ENCODE results near the gene SLC26A3.

The SLC26A3 gene

GRCh38 chr7:107843184-107843583 lies 40.2 kb upstream of the SLC26A3 start:
- Histone ChIP-seq H3K4me1 (ENCODE audit: control extremely low read depth in 1 of 4, control insufficient read depth in 4 of 4, insufficient read depth in 4 of 4, low read length in 3 of 4) (peaks cover 3 to 18% (median 12%) of the 10 kb centered on the region in 4 experiments), H3K4me3 (ENCODE audit: control insufficient read depth in 1 of 7, extremely low read depth in 1 of 7, insufficient read depth in 4 of 7, low read depth in 2 of 7, low read length in 6 of 7) (no peak overlapping the region), H3K9me3 (ENCODE audit: control extremely low read depth in 1 of 5, control insufficient read depth in 4 of 5, insufficient read depth in 2 of 5, low read depth in 1 of 5, low read length in 4 of 5) (no peaks in the 10 kb centered on the region), H3K27me3 (replicated peaks in 2 of 5; ENCODE audit: control insufficient read depth in 4 of 5, insufficient read depth in 5 of 5, low read length in 4 of 5) (no peaks in the 10 kb centered on the region), H3K27ac (ENCODE audit: insufficient read depth in 1 of 2, low read depth in 1 of 2, low read length in 2 of 2, poor library complexity in 1 of 2, severe bottlenecking in 2 of 2) (no peak overlapping the region), H3K36me3 (ENCODE audit: control insufficient read depth in 4 of 4, insufficient read depth in 4 of 4, low read length in 3 of 4) (no peaks in the 10 kb centered on the region)
- POLR2A ChIA-PET = no interaction called here
- no peak for DNase-seq
- CTCF ChIA-PET = no interaction called here
- WGBS (ENCODE audit: insufficient coverage) = 97% methylated on average over 11 of the region's 16 CpGs

DNA sequence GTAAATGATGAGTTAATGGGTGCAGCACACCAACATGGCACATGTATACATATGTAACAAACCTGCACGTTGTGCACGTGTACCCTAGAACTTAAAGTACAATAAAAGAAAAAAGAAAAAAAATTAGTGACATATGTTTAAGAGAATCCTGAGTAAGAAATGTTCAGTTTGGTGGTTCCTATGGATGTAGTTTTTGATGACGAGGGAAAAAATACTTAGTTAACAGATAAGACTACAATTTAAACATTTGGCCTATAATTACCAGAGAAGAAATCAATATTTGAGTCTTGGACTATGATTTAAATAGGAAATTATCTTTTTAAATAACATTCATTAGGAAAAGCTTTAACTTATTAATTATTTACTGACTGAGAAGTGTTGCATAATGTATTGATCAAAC lies 39.2 kb upstream of the SLC26A3 start:
- ChIA-PET POLR2A (no interaction called here), CTCF (no interaction called here)
- DNase-seq = no peak
- Histone ChIP-seq H3K4me1 (ENCODE audit: control extremely low read depth in 1 of 4, control insufficient read depth in 4 of 4, insufficient read depth in 4 of 4, low read length in 3 of 4) (peaks cover 3 to 18% (median 12%) of the 10 kb centered on the region in 4 experiments), H3K9me3 (ENCODE audit: control extremely low read depth in 1 of 5, control insufficient read depth in 4 of 5, insufficient read depth in 2 of 5, low read depth in 1 of 5, low read length in 4 of 5) (no peaks in the 10 kb centered on the region), H3K27me3 (replicated peaks in 2 of 5; ENCODE audit: control insufficient read depth in 4 of 5, insufficient read depth in 5 of 5, low read length in 4 of 5) (no peaks in the 10 kb centered on the region), H3K4me3 (ENCODE audit: control insufficient read depth in 1 of 7, extremely low read depth in 1 of 7, insufficient read depth in 4 of 7, low read depth in 2 of 7, low read length in 6 of 7) (no peak overlapping the region), H3K27ac (ENCODE audit: insufficient read depth in 1 of 2, low read depth in 1 of 2, low read length in 2 of 2, poor library complexity in 1 of 2, severe bottlenecking in 2 of 2) (no peak overlapping the region), H3K36me3 (ENCODE audit: control insufficient read depth in 4 of 4, insufficient read depth in 4 of 4, low read length in 3 of 4) (no peaks in the 10 kb centered on the region)
- WGBS (ENCODE audit: insufficient coverage) = no CpG with 5 or more reads among the region's 3 CpGs

DNA sequence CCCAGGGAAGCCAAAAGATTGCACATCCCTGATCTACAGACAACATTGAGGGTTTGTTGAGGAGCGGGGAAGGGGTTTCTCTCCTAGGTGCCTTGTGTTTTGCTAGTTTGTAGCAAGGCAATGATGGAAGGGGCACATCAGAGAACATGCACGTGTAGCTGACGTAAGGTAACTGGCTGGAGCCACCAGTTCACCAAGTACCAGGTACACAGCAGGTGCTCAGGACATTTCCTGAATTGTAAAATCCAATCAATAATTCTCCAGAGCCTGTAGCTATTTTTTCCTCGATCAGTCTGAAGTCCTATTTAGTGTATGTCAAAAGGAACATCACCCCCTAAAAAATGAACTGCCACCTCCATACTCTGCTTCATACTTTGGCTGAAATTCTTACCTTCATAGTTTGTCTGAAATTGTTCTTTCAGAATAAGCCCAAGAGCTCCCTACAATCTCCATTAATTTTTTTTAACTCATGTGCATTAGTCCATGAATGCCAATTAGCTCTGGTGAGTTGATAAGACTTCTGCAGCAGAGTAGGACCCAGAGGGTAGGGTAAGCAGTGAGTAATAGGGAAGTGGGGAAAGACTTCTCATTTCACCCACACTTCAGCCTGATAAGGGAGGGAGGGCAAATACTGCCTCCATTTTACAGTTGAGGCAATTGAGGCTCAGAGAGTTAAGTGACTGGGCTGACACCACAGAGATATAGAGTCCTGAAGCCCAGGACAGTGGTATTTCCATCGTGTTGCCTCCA lies 36.0 kb upstream of the SLC26A3 start:
- 97% methylated on average over 3 of the region's 5 CpGs for WGBS (ENCODE audit: insufficient coverage)
- Histone ChIP-seq H3K36me3 (ENCODE audit: control insufficient read depth in 4 of 4, insufficient read depth in 4 of 4, low read length in 3 of 4) (no peaks in the 10 kb centered on the region), H3K4me1 (ENCODE audit: control extremely low read depth in 1 of 4, control insufficient read depth in 4 of 4, insufficient read depth in 4 of 4, low read length in 3 of 4) (peaks cover 0 to 6% (median under 1%) of the 10 kb centered on the region in 4 experiments), H3K27ac (ENCODE audit: insufficient read depth in 1 of 2, low read depth in 1 of 2, low read length in 2 of 2, poor library complexity in 1 of 2, severe bottlenecking in 2 of 2) (no peak overlapping the region), H3K9me3 (ENCODE audit: control extremely low read depth in 1 of 5, control insufficient read depth in 4 of 5, insufficient read depth in 2 of 5, low read depth in 1 of 5, low read length in 4 of 5) (no peaks in the 10 kb centered on the region), H3K4me3 (ENCODE audit: control insufficient read depth in 1 of 7, extremely low read depth in 1 of 7, insufficient read depth in 4 of 7, low read depth in 2 of 7, low read length in 6 of 7) (no peak overlapping the region), H3K27me3 (replicated peaks in 2 of 5; ENCODE audit: control insufficient read depth in 4 of 5, insufficient read depth in 5 of 5, low read length in 4 of 5) (no peaks in the 10 kb centered on the region)
- ChIA-PET CTCF (interaction anchor here (1.0 to 1.2 kb wide), 2 partner anchors 84 to 283 kb away, joined by 3 to 5 read pairs; no protein-coding TSS in a partner anchor), POLR2A (no interaction called here)
- DNase-seq = peak in 2 of 3 donors; percentile 37 to 41

- CTCF ChIA-PET = interaction anchor here (1.0 to 1.2 kb wide), 2 partner anchors 83 to 282 kb away, joined by 3 to 5 read pairs; no protein-coding TSS in a partner anchor
- H3K4me3 ChIP-seq (ENCODE audit: control insufficient read depth in 1 of 7, extremely low read depth in 1 of 7, insufficient read depth in 4 of 7, low read depth in 2 of 7, low read length in 6 of 7) = no peak overlapping the region
- H3K9me3 ChIP-seq (ENCODE audit: control extremely low read depth in 1 of 5, control insufficient read depth in 4 of 5, insufficient read depth in 2 of 5, low read depth in 1 of 5, low read length in 4 of 5) = no peaks in the 10 kb centered on the region
- no peaks in the 10 kb centered on the region for H3K27me3 ChIP-seq (replicated peaks in 2 of 5; ENCODE audit: control insufficient read depth in 4 of 5, insufficient read depth in 5 of 5, low read length in 4 of 5)
- no peaks in the 10 kb centered on the region for H3K36me3 ChIP-seq (ENCODE audit: control insufficient read depth in 4 of 4, insufficient read depth in 4 of 4, low read length in 3 of 4)
- POLR2A ChIA-PET = no interaction called here
- peaks cover 0 to 6% (median under 1%) of the 10 kb centered on the region in 4 experiments for H3K4me1 ChIP-seq (ENCODE audit: control extremely low read depth in 1 of 4, control insufficient read depth in 4 of 4, insufficient read depth in 4 of 4, low read length in 3 of 4)
- H3K27ac ChIP-seq (ENCODE audit: insufficient read depth in 1 of 2, low read depth in 1 of 2, low read length in 2 of 2, poor library complexity in 1 of 2, severe bottlenecking in 2 of 2) = no peak overlapping the region
- no CpG with 5 or more reads among the region's 3 CpGs for WGBS (ENCODE audit: insufficient coverage)
- peak in 1 of 3 donors; percentile 18 for DNase-seq
These were observed 35.1 kb upstream of the SLC26A3 start for GRCh38 chr7:107838024-107838601.

DNA sequence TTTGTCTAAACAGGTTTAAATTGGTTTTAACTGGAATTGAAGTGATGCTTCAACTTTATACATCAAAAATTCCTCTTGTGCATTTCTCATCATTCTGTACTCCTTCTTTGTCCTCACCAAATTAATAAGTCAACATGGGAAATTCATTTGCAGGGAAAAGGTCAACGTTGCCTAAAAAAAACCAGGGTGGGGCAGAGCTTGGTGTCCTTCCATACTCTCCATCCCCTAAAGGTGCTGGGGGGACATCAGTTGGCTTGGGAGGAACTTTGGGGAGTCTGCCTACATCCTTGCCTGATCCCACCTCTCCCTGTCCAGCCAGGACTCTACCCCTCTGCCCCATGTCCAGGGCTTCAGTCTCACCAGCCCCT lies 34.1 kb upstream of the SLC26A3 start:
- CTCF ChIA-PET = no interaction called here
- H3K9me3 ChIP-seq (ENCODE audit: control extremely low read depth in 1 of 5, control insufficient read depth in 4 of 5, insufficient read depth in 2 of 5, low read depth in 1 of 5, low read length in 4 of 5) = no peaks in the 10 kb centered on the region
- H3K4me3 ChIP-seq (ENCODE audit: control insufficient read depth in 1 of 7, extremely low read depth in 1 of 7, insufficient read depth in 4 of 7, low read depth in 2 of 7, low read length in 6 of 7) = no peak overlapping the region
- H3K36me3 ChIP-seq (ENCODE audit: control insufficient read depth in 4 of 4, insufficient read depth in 4 of 4, low read length in 3 of 4) = no peaks in the 10 kb centered on the region
- POLR2A ChIA-PET = no interaction called here
- WGBS (ENCODE audit: insufficient coverage) = no CpG with 5 or more reads among the region's 1 CpG
- H3K27me3 ChIP-seq (replicated peaks in 2 of 5; ENCODE audit: control insufficient read depth in 4 of 5, insufficient read depth in 5 of 5, low read length in 4 of 5) = no peaks in the 10 kb centered on the region
- peaks cover 0 to 6% (median under 1%) of the 10 kb centered on the region in 4 experiments for H3K4me1 ChIP-seq (ENCODE audit: control extremely low read depth in 1 of 4, control insufficient read depth in 4 of 4, insufficient read depth in 4 of 4, low read length in 3 of 4)
- no peak for DNase-seq
- no peak overlapping the region for H3K27ac ChIP-seq (ENCODE audit: insufficient read depth in 1 of 2, low read depth in 1 of 2, low read length in 2 of 2, poor library complexity in 1 of 2, severe bottlenecking in 2 of 2)

DNA sequence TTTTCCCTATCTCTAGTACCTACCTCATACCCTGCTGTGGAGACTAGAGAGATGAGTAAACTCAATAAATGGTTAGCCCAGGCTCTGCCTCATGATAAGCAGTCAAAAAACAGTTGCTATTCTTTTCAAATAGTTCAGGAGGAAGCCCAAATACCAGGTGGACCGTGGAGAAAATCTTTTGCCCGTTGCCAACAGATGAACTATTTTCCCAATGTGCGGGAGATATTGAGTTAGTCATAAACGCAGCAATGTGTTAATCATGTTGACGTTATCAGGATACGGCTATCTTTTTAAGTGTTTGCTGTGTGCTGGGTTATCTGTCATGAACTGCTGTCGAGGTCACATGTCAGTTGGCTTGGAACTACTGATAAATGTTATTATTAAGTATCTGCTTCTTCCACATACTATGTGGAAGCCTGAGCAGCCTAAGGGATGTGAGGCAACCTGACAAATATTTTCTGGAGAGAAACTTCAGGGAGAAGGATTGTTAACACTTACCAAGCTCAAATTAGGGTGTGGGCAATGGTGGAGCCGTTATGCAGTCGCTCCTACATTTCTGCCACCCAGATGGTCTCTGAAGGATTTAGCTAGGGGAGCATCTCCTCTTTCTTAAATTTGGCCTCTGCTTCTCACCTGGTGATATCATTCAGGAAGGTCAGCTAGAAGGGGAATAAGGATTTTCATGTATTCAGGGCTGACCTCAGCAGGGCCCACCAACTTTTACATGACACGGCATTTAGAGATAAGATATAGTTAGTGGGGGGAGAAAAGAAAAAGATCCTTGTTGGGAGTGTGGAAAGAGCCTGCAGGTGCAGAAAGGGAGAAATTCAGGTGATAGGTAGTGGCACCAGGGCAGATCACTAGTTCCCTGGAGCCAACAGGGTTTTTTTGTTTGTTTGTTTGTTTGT lies 33.5 kb upstream of the SLC26A3 start:
- Histone ChIP-seq H3K27me3 (replicated peaks in 2 of 5; ENCODE audit: control insufficient read depth in 4 of 5, insufficient read depth in 5 of 5, low read length in 4 of 5) (no peaks in the 10 kb centered on the region), H3K9me3 (ENCODE audit: control extremely low read depth in 1 of 5, control insufficient read depth in 4 of 5, insufficient read depth in 2 of 5, low read depth in 1 of 5, low read length in 4 of 5) (no peaks in the 10 kb centered on the region), H3K36me3 (ENCODE audit: control insufficient read depth in 4 of 4, insufficient read depth in 4 of 4, low read length in 3 of 4) (no peaks in the 10 kb centered on the region), H3K4me3 (ENCODE audit: control insufficient read depth in 1 of 7, extremely low read depth in 1 of 7, insufficient read depth in 4 of 7, low read depth in 2 of 7, low read length in 6 of 7) (no peak overlapping the region), H3K4me1 (ENCODE audit: control extremely low read depth in 1 of 4, control insufficient read depth in 4 of 4, insufficient read depth in 4 of 4, low read length in 3 of 4) (peaks cover 0 to 6% (median under 1%) of the 10 kb centered on the region in 4 experiments), H3K27ac (ENCODE audit: insufficient read depth in 1 of 2, low read depth in 1 of 2, low read length in 2 of 2, poor library complexity in 1 of 2, severe bottlenecking in 2 of 2) (peak overlapping the region in 1 of 2 experiments; percentile 50)
- WGBS (ENCODE audit: insufficient coverage) = 67% methylated on average over 6 of the region's 10 CpGs
- CTCF ChIA-PET = no interaction called here
- DNase-seq = peak; percentile 71 to 89 (median 74)
- POLR2A ChIA-PET = no interaction called here
